ENCODE data around the gene EDNRA. TPM values are rescaled to one million over a fixed set of nuclear protein-coding genes. Genes with fewer than 3 reads are reported as not detected.
"Not testable (repeated sequence)": the region's sequence is repeated elsewhere in the genome, so short reads cannot be mapped to it uniquely, and the experiment has no call there.

The EDNRA gene
- total RNA-seq (10 to 100 TPM; 18.2 to 99.7 TPM), polyA plus RNA-seq (1 to 10 TPM; 3.7 to 4.0 TPM)
- long read RNA-seq, donor 1, full-length matches to known transcripts = 37 of 98 reads
- long read RNA-seq, donor 1, partial matches to known transcripts = 61 of 98 reads
- long read RNA-seq, donor 1, other reads (novel, unspliced or antisense) = 0 of 98 reads
- long read RNA-seq, donor 2, full-length matches to known transcripts = 4 of 22 reads
- long read RNA-seq, donor 2, partial matches to known transcripts = 18 of 22 reads
- long read RNA-seq, donor 2, other reads (novel, unspliced or antisense) = 0 of 22 reads
- long read RNA-seq, donor 3, full-length matches to known transcripts = 4 of 18 reads
- long read RNA-seq, donor 3, partial matches to known transcripts = 14 of 18 reads
- long read RNA-seq, donor 3, other reads (novel, unspliced or antisense) = 0 of 18 reads
- long read RNA-seq, donor 4, full-length matches to known transcripts = 11 of 40 reads
- long read RNA-seq, donor 4, partial matches to known transcripts = 29 of 40 reads
- long read RNA-seq, donor 4, other reads (novel, unspliced or antisense) = 0 of 40 reads
- long read RNA-seq, donor 5, full-length matches to known transcripts = 9 of 38 reads
- long read RNA-seq, donor 5, partial matches to known transcripts = 29 of 38 reads
- long read RNA-seq, donor 5, other reads (novel, unspliced or antisense) = 0 of 38 reads

DNA sequence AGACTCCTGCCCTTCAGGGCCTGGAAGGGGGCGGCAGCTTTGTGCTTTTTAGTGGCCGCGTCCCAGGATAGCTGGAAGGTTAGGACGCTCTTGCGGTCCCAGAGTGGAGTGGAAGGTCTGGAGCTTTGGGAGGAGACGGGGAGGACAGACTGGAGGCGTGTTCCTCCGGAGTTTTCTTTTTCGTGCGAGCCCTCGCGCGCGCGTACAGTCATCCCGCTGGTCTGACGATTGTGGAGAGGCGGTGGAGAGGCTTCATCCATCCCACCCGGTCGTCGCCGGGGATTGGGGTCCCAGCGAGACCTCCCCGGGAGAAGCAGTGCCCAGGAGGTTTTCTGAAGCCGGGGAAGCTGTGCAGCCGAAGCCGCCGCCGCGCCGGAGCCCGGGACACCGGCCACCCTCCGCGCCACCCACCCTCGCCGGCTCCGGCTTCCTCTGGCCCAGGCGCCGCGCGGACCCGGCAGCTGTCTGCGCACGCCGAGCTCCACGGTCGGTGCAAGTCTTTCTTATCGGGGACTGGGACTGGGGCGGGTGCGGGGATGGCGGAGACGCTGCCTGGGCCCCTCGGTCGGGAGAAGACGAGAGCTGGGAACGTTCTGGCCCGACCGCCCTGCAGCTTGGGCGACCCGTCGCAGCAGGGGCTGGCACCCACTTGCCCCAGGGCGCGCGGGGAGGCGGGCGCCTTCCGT lies at the start of gene EDNRA:
TSS of gene EDNRA (plus strand) at position 207 of the 686 bp plus-strand sequence. CDS start 4,585 bp downstream, outside the sequence.
- Histone ChIP-seq H3K27ac (ENCODE audit: low read depth in 1 of 2, low read length in 1 of 2) (peak within 1 kb of the TSS; percentile 89 to 94), H3K36me3 (ENCODE audit: control insufficient read depth in 4 of 4, insufficient read depth in 4 of 4, low read length in 4 of 4) (peaks cover 0 to 8% (median 1%) of the 10 kb centered on the region in 4 donors), H3K4me3 (peak within 1 kb of the TSS; percentile 55), H3K27me3 (ENCODE audit: control insufficient read depth in 3 of 3, insufficient read depth in 3 of 3, low read length in 2 of 3) (no peaks in the 10 kb centered on the region), H3K9ac (ENCODE audit: insufficient read depth in 1 of 2, low read length in 2 of 2) (peak within 1 kb of the TSS; percentile 53 to 89), H3K9me3 (ENCODE audit: control insufficient read depth in 4 of 4, insufficient read depth in 3 of 4, low read length in 3 of 4) (peaks cover 0 to 5% (median 0%) of the 10 kb centered on the region in 4 donors), H3K4me1 (ENCODE audit: control insufficient read depth in 5 of 5, insufficient read depth in 5 of 5, low read length in 5 of 5) (peaks cover 0 to 39% (median 2%) of the 10 kb centered on the region in 5 donors)
- TF ChIP-seq, protein P1, sequence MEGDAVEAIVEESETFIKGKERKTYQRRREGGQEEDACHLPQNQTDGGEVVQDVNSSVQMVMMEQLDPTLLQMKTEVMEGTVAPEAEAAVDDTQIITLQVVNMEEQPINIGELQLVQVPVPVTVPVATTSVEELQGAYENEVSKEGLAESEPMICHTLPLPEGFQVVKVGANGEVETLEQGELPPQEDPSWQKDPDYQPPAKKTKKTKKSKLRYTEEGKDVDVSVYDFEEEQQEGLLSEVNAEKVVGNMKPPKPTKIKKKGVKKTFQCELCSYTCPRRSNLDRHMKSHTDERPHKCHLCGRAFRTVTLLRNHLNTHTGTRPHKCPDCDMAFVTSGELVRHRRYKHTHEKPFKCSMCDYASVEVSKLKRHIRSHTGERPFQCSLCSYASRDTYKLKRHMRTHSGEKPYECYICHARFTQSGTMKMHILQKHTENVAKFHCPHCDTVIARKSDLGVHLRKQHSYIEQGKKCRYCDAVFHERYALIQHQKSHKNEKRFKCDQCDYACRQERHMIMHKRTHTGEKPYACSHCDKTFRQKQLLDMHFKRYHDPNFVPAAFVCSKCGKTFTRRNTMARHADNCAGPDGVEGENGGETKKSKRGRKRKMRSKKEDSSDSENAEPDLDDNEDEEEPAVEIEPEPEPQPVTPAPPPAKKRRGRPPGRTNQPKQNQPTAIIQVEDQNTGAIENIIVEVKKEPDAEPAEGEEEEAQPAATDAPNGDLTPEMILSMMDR (IDR thresholded peaks at IDR 0.05; ENCODE audit: control extremely low read depth, extremely low read depth) = no peak
- ATAC-seq (ENCODE audit: insufficient read depth, low FRiP score) (peak; percentile 51), DNase-seq (peak; percentile 74 to 86 (median 84))
- 2 to 4% methylated on average over 67 to 68 of the region's 68 CpGs for WGBS, 2 donors

DNA sequence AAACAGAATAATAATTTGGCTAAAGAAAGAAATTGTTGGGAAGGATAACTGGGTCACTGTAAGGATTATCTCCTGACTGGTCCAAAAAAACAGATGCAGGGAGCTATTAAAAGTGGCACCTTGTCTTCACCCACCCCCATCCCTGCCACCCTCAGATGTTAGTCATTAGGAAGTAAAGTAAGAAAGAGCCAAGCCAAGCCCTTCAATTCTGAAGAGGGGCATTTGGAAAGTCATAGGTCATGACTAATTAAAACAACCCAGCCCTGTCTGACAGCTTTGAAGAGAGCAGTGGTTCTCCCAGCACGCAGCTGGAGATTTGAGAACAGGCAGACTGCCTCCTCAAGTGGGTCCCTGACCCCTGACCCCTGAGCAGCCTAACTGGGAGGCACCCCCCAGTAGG lies 46.5 kb upstream of the EDNRA start:
- not testable (repeated sequence) for DNase-seq; H3K4me1 ChIP-seq (ENCODE audit: control insufficient read depth in 5 of 5, insufficient read depth in 5 of 5, low read length in 5 of 5); H3K27me3 ChIP-seq (ENCODE audit: control insufficient read depth in 3 of 3, insufficient read depth in 3 of 3, low read length in 2 of 3); H3K9me3 ChIP-seq (ENCODE audit: control insufficient read depth in 4 of 4, insufficient read depth in 3 of 4, low read length in 3 of 4); ATAC-seq (ENCODE audit: insufficient read depth, low FRiP score); H3K4me3 ChIP-seq; H3K36me3 ChIP-seq (ENCODE audit: control insufficient read depth in 4 of 4, insufficient read depth in 4 of 4, low read length in 4 of 4); H3K9ac ChIP-seq (ENCODE audit: insufficient read depth in 1 of 2, low read length in 2 of 2); H3K27ac ChIP-seq (ENCODE audit: low read depth in 1 of 2, low read length in 1 of 2)
- WGBS, 2 donors = 63 to 65% methylated on average over 1 of the region's 1 CpG

DNA sequence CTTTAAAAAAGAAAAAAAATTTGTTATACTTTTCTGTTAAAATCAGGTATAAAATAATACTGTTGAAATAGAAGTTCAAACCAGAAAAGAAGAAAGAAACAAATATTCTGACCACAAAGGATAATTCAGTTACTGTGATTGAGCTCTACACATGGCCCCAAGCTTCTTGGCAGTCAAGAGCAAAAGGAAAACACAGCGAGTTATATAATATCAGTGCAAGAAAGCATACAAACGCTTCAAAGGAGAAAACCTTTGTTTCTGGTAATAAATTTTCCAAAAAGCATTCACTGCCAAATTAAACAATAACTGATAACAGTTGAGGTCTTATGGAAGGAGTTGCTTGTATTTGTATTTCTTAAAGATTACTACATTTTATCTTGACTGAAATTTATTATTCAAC lies 40.5 kb upstream of the EDNRA start:
- ATAC-seq (ENCODE audit: insufficient read depth, low FRiP score) = no peak
- H3K4me1 ChIP-seq (ENCODE audit: control insufficient read depth in 5 of 5, insufficient read depth in 5 of 5, low read length in 5 of 5) = no peaks in the 10 kb centered on the region
- peak in 2 of 3 donors; percentile 20 to 22 for DNase-seq
- H3K27ac ChIP-seq (ENCODE audit: low read depth in 1 of 2, low read length in 1 of 2) = no peak overlapping the region
- H3K36me3 ChIP-seq (ENCODE audit: control insufficient read depth in 4 of 4, insufficient read depth in 4 of 4, low read length in 4 of 4) = no peaks in the 10 kb centered on the region
- H3K9ac ChIP-seq (ENCODE audit: insufficient read depth in 1 of 2, low read length in 2 of 2) = no peak overlapping the region
- no peaks in the 10 kb centered on the region for H3K9me3 ChIP-seq (ENCODE audit: control insufficient read depth in 4 of 4, insufficient read depth in 3 of 4, low read length in 3 of 4)
- 63 to 68% methylated on average over 2 of the region's 2 CpGs for WGBS, 2 donors
- no peak overlapping the region for H3K4me3 ChIP-seq
- TF ChIP-seq, protein P1 (IDR thresholded peaks at IDR 0.05; ENCODE audit: control extremely low read depth, extremely low read depth) = no peak
- H3K27me3 ChIP-seq (ENCODE audit: control insufficient read depth in 3 of 3, insufficient read depth in 3 of 3, low read length in 2 of 3) = no peaks in the 10 kb centered on the region

DNA sequence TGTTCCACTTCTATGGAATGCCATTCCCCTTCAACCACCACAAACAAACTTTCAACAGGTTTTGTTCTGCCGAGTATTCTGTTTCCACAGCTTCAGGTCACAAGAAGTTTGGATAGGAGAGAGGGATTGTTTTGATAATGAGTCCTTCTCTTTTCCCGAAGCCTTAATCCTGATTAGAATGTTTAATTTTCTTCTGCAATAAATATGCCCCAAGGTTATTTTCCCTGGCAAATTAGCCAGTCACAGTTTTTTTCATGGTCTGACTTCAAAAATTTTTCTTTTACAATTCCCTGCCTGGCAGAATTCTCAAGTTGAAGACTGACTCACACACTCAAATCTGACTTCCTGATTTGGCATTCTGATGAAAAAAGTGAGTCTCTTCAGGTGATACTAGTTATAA lies 33.1 kb upstream of the EDNRA start:
- Histone ChIP-seq H3K36me3 (ENCODE audit: control insufficient read depth in 4 of 4, insufficient read depth in 4 of 4, low read length in 4 of 4) (no peaks in the 10 kb centered on the region), H3K9me3 (ENCODE audit: control insufficient read depth in 4 of 4, insufficient read depth in 3 of 4, low read length in 3 of 4) (no peaks in the 10 kb centered on the region), H3K4me3 (no peak overlapping the region), H3K9ac (ENCODE audit: insufficient read depth in 1 of 2, low read length in 2 of 2) (no peak overlapping the region), H3K4me1 (ENCODE audit: control insufficient read depth in 5 of 5, insufficient read depth in 5 of 5, low read length in 5 of 5) (no peaks in the 10 kb centered on the region), H3K27ac (ENCODE audit: low read depth in 1 of 2, low read length in 1 of 2) (no peak overlapping the region), H3K27me3 (ENCODE audit: control insufficient read depth in 3 of 3, insufficient read depth in 3 of 3, low read length in 2 of 3) (no peaks in the 10 kb centered on the region)
- no peak for ATAC-seq (ENCODE audit: insufficient read depth, low FRiP score)
- DNase-seq = no peak
- TF ChIP-seq, protein P1 (IDR thresholded peaks at IDR 0.05; ENCODE audit: control extremely low read depth, extremely low read depth) = no peak
- 54 to 57% methylated on average over 2 of the region's 2 CpGs for WGBS, 2 donors

Data from lung (tissue), 16 donors.